Transverse colon (tissue), 4 donors: ENCODE measurements around the gene ADAMTS3. TPM values are rescaled to one million over a fixed set of nuclear protein-coding genes. Genes with fewer than 3 reads are reported as not detected.

Source experiments
- DNase-seq: peaks from one replicate; pipeline ENCODE4 v3.0.0-alpha.2; 2019
- H3K27ac ChIP-seq, 4 donors: fragments of 200-600 bp; sonication (generic); 2 replicates each; pipeline ENCODE4 v1.5.1; 2016 to 2018; ENCODE audit warnings: inconsistent platforms in 4 of 4
- H3K27me3 ChIP-seq: fragments of 200-600 bp; sonication (generic); 2 replicates; pipeline ENCODE4 v1.5.1; 2017; ENCODE audit warnings: inconsistent platforms
- H3K36me3 ChIP-seq, 4 donors: fragments of 200-600 bp; sonication (generic); 2 replicates each; pipeline ENCODE4 v1.5.1; 2017 to 2019; ENCODE audit warnings: inconsistent platforms in 4 of 4
- H3K4me1 ChIP-seq, 4 donors: fragments of 200-600 bp; sonication (generic); 2 replicates each; pipeline ENCODE4 v1.5.1; 2017 to 2020; ENCODE audit warnings: inconsistent platforms in 4 of 4
- H3K4me3 ChIP-seq, 4 donors: fragments of 200-600 bp; sonication (generic); 1 replicate in 1 of 4; 2 replicates in 3 of 4; pipeline versions ENCODE4 v1.5.1 to v1.6.1; 2017 to 2019; ENCODE audit warnings: inconsistent platforms in 4 of 4
- H3K9me3 ChIP-seq, 2 donors: fragments of 200-600 bp; sonication (generic); 2 replicates each; pipeline ENCODE4 v1.5.1; 2017 to 2019; ENCODE audit warnings: inconsistent platforms in 2 of 2
- CTCF ChIP-seq, 5 experiments: fragments of 200-600 bp in 3 of 5; fragments of 450-650 bp in 2 of 5; sonication (generic) in 3 of 5; IDR thresholded peaks; 1 replicate in 2 of 5; 2 replicates in 3 of 5; pipeline ENCODE4 v1.5.1; 2016 to 2017; ENCODE audit warnings: antibody characterized with exemption in 5 of 5, inconsistent platforms in 3 of 5, mild to moderate bottlenecking in 2 of 5, moderate library complexity in 1 of 5
- EP300 ChIP-seq: sonication (generic); formaldehyde crosslinking; IDR thresholded peaks from one replicate; pipeline ENCODE4 v1.6.1; 2017; ENCODE audit warnings: antibody characterized with exemption, low read depth
- POLR2A ChIP-seq: fragments of 450-650 bp; IDR thresholded peaks from one replicate; pipeline ENCODE4 v1.6.1; 2016; ENCODE audit warnings: antibody characterized with exemption, mild to moderate bottlenecking, moderate library complexity
- POLR2AphosphoS5 ChIP-seq, 3 donors: sonication (generic); formaldehyde crosslinking; IDR thresholded peaks; one replicate each; pipeline ENCODE4 v1.6.1; 2016; ENCODE audit warnings: antibody characterized with exemption in 3 of 3
- WGBS, 2 donors: methylation state at CpG; one replicate each; pipeline ENCODE4 v1.1.5; 2018; ENCODE audit warnings: low coverage in 1 of 2; 5-methylcytosine and 5-hydroxymethylcytosine counted together
- in situ Hi-C, 4 donors: fragments of 200-750 bp; cut with MboI; loops; one replicate each; pipeline versions ENCODE4 v1.15.0 to v1.15.1; 2017; ENCODE audit warnings: low sequenced_read_pairs in 3 of 4, low pct_ligation_motif_present in 1 of 4, low pct_unique_long_range_greater_than_20kb in 1 of 4
- intact Hi-C: fragments of 100-400 bp; cut with DNase I; formaldehyde crosslinking; loops from one replicate; pipeline ENCODE4 v1.15.1; 2023; ENCODE audit warnings: low total_unique reads
- total RNA-seq, 4 donors: library from RNA; depleted of rRNA; stranded (reverse); fragments of >200 nt; gene quantifications; one replicate each; pipeline ENCODE4 v1.1.0, GENCODE V29; 2016

ADAMTS3 gene
- total RNA-seq, 4 donors from 2014 or later: 0.14 to 0.64 TPM; not detected in 2

- no peak for DNase-seq
- 75% methylated on average over 1 of the region's 1 CpG for WGBS, 2 donors
- intact Hi-C loops (no loop called here), in situ Hi-C loops (loop anchor here in 2 of 4 donors (25.0 kb wide), 1 partner anchor 737 kb away; no protein-coding TSS in a partner anchor)
- Histone ChIP-seq H3K4me3 (no peak overlapping the region), H3K27ac (no peak overlapping the region), H3K36me3 (no peaks in the 10 kb centered on the region), H3K9me3 (no peaks in the 10 kb centered on the region), H3K4me1 (no peaks in the 10 kb centered on the region), H3K27me3 (no peaks in the 10 kb centered on the region)
- TF ChIP-seq POLR2A: no peak
- TF ChIP-seq EP300: no peak
Observed at GRCh38 chr4:72275381-72275780, 293.6 kb downstream of the ADAMTS3 start.

- no peaks in the 10 kb centered on the region for H3K9me3 ChIP-seq
- H3K4me1 ChIP-seq: no peaks in the 10 kb centered on the region
- 74 to 77% methylated on average over 3 of the region's 3 CpGs for WGBS, 2 donors
- DNase-seq: no peak
- TF ChIP-seq EP300 (no peak), POLR2AphosphoS5 (IDR thresholded peaks at IDR 0.05) (no peak), CTCF (IDR thresholded peaks at IDR 0.05) (no peak), POLR2A (no peak)
- no peak overlapping the region for H3K27ac ChIP-seq
- in situ Hi-C loops (no loop called here), intact Hi-C loops (no loop called here)
- no peaks in the 10 kb centered on the region for H3K36me3 ChIP-seq
- H3K4me3 ChIP-seq: no peak overlapping the region
- no peaks in the 10 kb centered on the region for H3K27me3 ChIP-seq
Observed at GRCh38 chr4:72274251-72274650, 294.8 kb downstream of the ADAMTS3 start.

- Histone ChIP-seq H3K27me3 (no peaks in the 10 kb centered on the region), H3K9me3 (no peaks in the 10 kb centered on the region), H3K4me3 (no peak overlapping the region), H3K27ac (no peak overlapping the region), H3K4me1 (no peaks in the 10 kb centered on the region), H3K36me3 (no peaks in the 10 kb centered on the region)
- TF ChIP-seq POLR2A: no peak
- TF ChIP-seq EP300: no peak
- TF ChIP-seq POLR2AphosphoS5 (IDR thresholded peaks at IDR 0.05): no peak
- no peak for TF ChIP-seq CTCF (IDR thresholded peaks at IDR 0.05)
- in situ Hi-C loops: no loop called here
- intact Hi-C loops: no loop called here
- WGBS, 2 donors: 67% methylated on average over 1 of the region's 1 CpG; no CpG with 5 or more reads in 1 of the 2 donors
- no peak for DNase-seq
Observed at GRCh38 chr4:72255269-72255668, 313.8 kb downstream of the ADAMTS3 start.

GRCh38 chr4:72243641-72244040 lies 325.4 kb downstream of the ADAMTS3 start:
- TF ChIP-seq CTCF (IDR thresholded peaks at IDR 0.05) (no peak), POLR2A (no peak), EP300 (no peak), POLR2AphosphoS5 (IDR thresholded peaks at IDR 0.05) (no peak)
- no peak overlapping the region for H3K27ac ChIP-seq
- intact Hi-C loops (no loop called here), in situ Hi-C loops (no loop called here)
- H3K4me3 ChIP-seq: no peak overlapping the region
- DNase-seq: no peak
- no peaks in the 10 kb centered on the region for H3K36me3 ChIP-seq
- H3K27me3 ChIP-seq: no peaks in the 10 kb centered on the region
- no peaks in the 10 kb centered on the region for H3K9me3 ChIP-seq
- 9 to 16% methylated on average over 2 to 3 of the region's 3 CpGs for WGBS, 2 donors
- peaks cover 0 to 5% (median 0%) of the 10 kb centered on the region in 4 donors for H3K4me1 ChIP-seq

GRCh38 chr4:72239487-72240116 lies 329.4 kb downstream of the ADAMTS3 start:
- H3K4me3 ChIP-seq: no peak overlapping the region
- in situ Hi-C loops: no loop called here

More at GRCh38 chr4:72239487-72240116, 329.4 kb downstream of the ADAMTS3 start:
- Histone ChIP-seq H3K9me3 (no peaks in the 10 kb centered on the region), H3K27ac (no peak overlapping the region), H3K27me3 (no peaks in the 10 kb centered on the region), H3K36me3 (no peaks in the 10 kb centered on the region), H3K4me1 (peaks cover 0 to 5% (median 0%) of the 10 kb centered on the region in 4 donors)
- TF ChIP-seq POLR2AphosphoS5 (IDR thresholded peaks at IDR 0.05) (no peak), POLR2A (no peak), EP300 (no peak), CTCF (IDR thresholded peaks at IDR 0.05) (no peak)
- intact Hi-C loops: no loop called here
- no peak for DNase-seq
